H1 (cell line): ENCODE results near the gene DAO. TPM values are rescaled to one million over a fixed set of nuclear protein-coding genes. Genes with fewer than 3 reads are reported as not detected.
"Not testable (repeated sequence)": the region's sequence is repeated elsewhere in the genome, so short reads cannot be mapped to it uniquely, and the experiment has no call there.

ENCODE experiments used
- CTCF ChIA-PET: fragments of 300-600 bp; sonication (Branson Sonifier 250); formaldehyde crosslinking; loops from one replicate; lab custom pipeline; 2021; ENCODE audit not compliant: partially characterized antibody; lab: Charles Lee
- POLR2A ChIA-PET: fragments of 300-600 bp; sonication (Branson Sonifier 250); formaldehyde crosslinking; loops from one replicate; lab custom pipeline; 2021; ENCODE audit warnings: inconsistent platforms; ENCODE audit not compliant: partially characterized antibody; lab: Charles Lee
- DNase-seq, 2 experiments: peaks; one replicate each; pipeline versions ENCODE4 v3.0.0 to v3.0.0-alpha.2; 2010 to 2022; ENCODE audit warnings: low spot score in 2 of 2, low read depth in 1 of 2, mixed read lengths in 1 of 2
- FAIRE-seq: peaks from 2 replicates; lab custom pipeline; 2011; peaks lifted over from hg19 to GRCh38; lab: Jason Lieb, UNC
- H2AFZ ChIP-seq: 2 replicates; pipeline ENCODE4 v1.8.1; 2012; ENCODE audit warnings: low read length, inconsistent platforms
- H2AK5ac ChIP-seq: 2 replicates; pipeline ENCODE4 v1.6.1; 2013; ENCODE audit warnings: low read depth, low read length
- H2BK120ac ChIP-seq: replicated peaks from 2 replicates; pipeline ENCODE3; 2013; ENCODE audit warnings: low read depth, low read length, inconsistent platforms
- H2BK12ac ChIP-seq: 2 replicates; pipeline ENCODE4 v1.6.1; 2013; ENCODE audit warnings: low read depth, low read length
- H2BK15ac ChIP-seq: 2 replicates; pipeline ENCODE4 v1.6.1; 2013; ENCODE audit warnings: low read length
- H2BK20ac ChIP-seq: 2 replicates; pipeline ENCODE4 v1.6.1; 2013; ENCODE audit warnings: low read length
- H2BK5ac ChIP-seq: 2 replicates; pipeline ENCODE4 v1.6.1; 2013; ENCODE audit warnings: low read depth, low read length
- H3K14ac ChIP-seq: 2 replicates; pipeline ENCODE4 v1.6.1; 2013; ENCODE audit warnings: inconsistent platforms; ENCODE audit not compliant: insufficient read length
- H3K18ac ChIP-seq: 2 replicates; pipeline ENCODE4 v1.6.1; 2013; ENCODE audit warnings: low read length; ENCODE audit errors: extremely low read depth
- H3K23ac ChIP-seq: 2 replicates; pipeline ENCODE4 v1.6.1; 2013; ENCODE audit warnings: inconsistent platforms; ENCODE audit not compliant: insufficient read length
- H3K23me2 ChIP-seq: 2 replicates; pipeline ENCODE4 v1.6.1; 2013; ENCODE audit warnings: low read depth, low read length
- H3K27ac ChIP-seq: 2 replicates; pipeline ENCODE4 v1.6.1; 2011; ENCODE audit warnings: low read depth, low read length, inconsistent platforms
- H3K27me3 ChIP-seq, 4 experiments: replicated peaks in 1 of 4; 1 replicate in 1 of 4; 2 replicates in 3 of 4; pipeline versions ENCODE4 v1.6.1 to v1.8.1; 2011 to 2013; ENCODE audit warnings: low read length in 3 of 4, mild to moderate bottlenecking in 3 of 4, inconsistent platforms in 2 of 4, mixed read lengths in 2 of 4, moderate library complexity in 1 of 4; ENCODE audit not compliant: control insufficient read depth in 3 of 4, insufficient read depth in 3 of 4; ENCODE audit errors: extremely low read depth in 1 of 4
- H3K36me3 ChIP-seq, 4 experiments: 2 replicates each; pipeline versions ENCODE4 v1.6.1 to v1.8.1; 2011 to 2013; ENCODE audit warnings: mild to moderate bottlenecking in 4 of 4, low read length in 3 of 4, moderate library complexity in 2 of 4, control low read depth in 1 of 4, inconsistent platforms in 1 of 4; ENCODE audit not compliant: insufficient read depth in 4 of 4, control insufficient read depth in 2 of 4
- H3K4ac ChIP-seq: replicated peaks from 2 replicates; pipeline ENCODE3; 2013; ENCODE audit warnings: low read length, low read depth, mixed read lengths, inconsistent platforms; ENCODE audit not compliant: insufficient read length
- H3K4me1 ChIP-seq, 4 experiments: replicated peaks in 1 of 4; 1 replicate in 1 of 4; 2 replicates in 3 of 4; pipeline versions ENCODE4 v1.6.1 to v1.8.1; 2011 to 2013; ENCODE audit warnings: low read length in 3 of 4, inconsistent platforms in 2 of 4, mixed read lengths in 1 of 4; ENCODE audit not compliant: insufficient read depth in 4 of 4, control insufficient read depth in 3 of 4
- H3K4me2 ChIP-seq, 2 experiments: 2 replicates each; pipeline versions ENCODE4 v1.6.1 to v1.8.1; 2011 to 2013; ENCODE audit warnings: low read depth in 2 of 2, low read length in 2 of 2, control low read depth in 1 of 2, inconsistent platforms in 1 of 2, mild to moderate bottlenecking in 1 of 2; ENCODE audit not compliant: insufficient read depth in 1 of 2
- H3K4me3 ChIP-seq, 4 experiments: fragments of 200-600, 300-600 bp in 1 of 4; sonication (generic), shearing (Covaris generic), sonication (Bioruptor Twin) in 1 of 4; 2 replicates each; pipeline versions ENCODE4 v1.5.1 to v1.8.1; 2011 to 2016; ENCODE audit warnings: low read length in 4 of 4, low read depth in 3 of 4, control low read depth in 2 of 4, inconsistent platforms in 2 of 4, mild to moderate bottlenecking in 2 of 4, mixed read lengths in 1 of 4, moderate library complexity in 1 of 4; ENCODE audit not compliant: insufficient read depth in 2 of 4; ENCODE audit errors: extremely low read depth in 1 of 4
- H3K56ac ChIP-seq: replicated peaks from 2 replicates; pipeline ENCODE3; 2013; ENCODE audit warnings: low read depth, mild to moderate bottlenecking, mixed read lengths, low read length, inconsistent platforms; ENCODE audit not compliant: insufficient read length
- H3K79me1 ChIP-seq: 2 replicates; pipeline ENCODE4 v1.6.1; 2013; ENCODE audit warnings: low read depth, low read length, control low read depth
- H3K79me2 ChIP-seq, 2 experiments: 2 replicates each; pipeline versions ENCODE4 v1.6.1 to v1.8.1; 2012 to 2013; ENCODE audit warnings: low read length in 2 of 2, mild to moderate bottlenecking in 2 of 2, inconsistent platforms in 1 of 2; ENCODE audit not compliant: insufficient read depth in 2 of 2, control insufficient read depth in 1 of 2
- H3K9ac ChIP-seq, 4 experiments: replicated peaks in 1 of 4; 1 replicate in 1 of 4; 2 replicates in 3 of 4; pipeline versions ENCODE4 v1.6.1 to v1.8.1; 2011 to 2013; ENCODE audit warnings: low read depth in 3 of 4, low read length in 3 of 4, control low read depth in 2 of 4, mild to moderate bottlenecking in 2 of 4, moderate library complexity in 2 of 4, inconsistent platforms in 1 of 4; ENCODE audit errors: extremely low read depth in 1 of 4
- H3K9me3 ChIP-seq, 2 experiments: 2 replicates each; pipeline versions ENCODE4 v1.6.1 to v1.8.1; 2012 to 2013; ENCODE audit warnings: mild to moderate bottlenecking in 2 of 2, moderate library complexity in 2 of 2, control low read depth in 1 of 2, inconsistent platforms in 1 of 2, low read depth in 1 of 2, low read length in 1 of 2, mixed read lengths in 1 of 2; ENCODE audit not compliant: insufficient read depth in 2 of 2
- H4K20me1 ChIP-seq, 2 experiments: replicated peaks in 1 of 2; 2 replicates each; pipeline versions ENCODE3 to v1.8.1; 2011 to 2013; ENCODE audit warnings: inconsistent platforms in 2 of 2, low read length in 2 of 2, mild to moderate bottlenecking in 1 of 2; ENCODE audit not compliant: insufficient read depth in 2 of 2, control insufficient read depth in 1 of 2
- H4K5ac ChIP-seq: 2 replicates; pipeline ENCODE4 v1.6.1; 2013; ENCODE audit warnings: low read length, low read depth, mixed read lengths, inconsistent platforms; ENCODE audit not compliant: insufficient read length
- H4K8ac ChIP-seq: 2 replicates; pipeline ENCODE4 v1.8.0; 2013; ENCODE audit warnings: mild to moderate bottlenecking, moderate library complexity, low read length, inconsistent platforms; ENCODE audit not compliant: insufficient read depth; ENCODE audit errors: extremely low read depth
- H4K91ac ChIP-seq: replicated peaks from 2 replicates; pipeline ENCODE3; 2013; ENCODE audit warnings: low read length, mixed read lengths, inconsistent platforms; ENCODE audit not compliant: insufficient read length
- WGBS, 2 experiments: shearing (Covaris generic) in 1 of 2; methylation state at CpG; one replicate each; pipeline versions ENCODE4 v1.1.6 to v1.1.7; 2013 to 2015; ENCODE audit warnings: low lambda C conversion rate in 2 of 2, mixed read lengths in 2 of 2, inconsistent platforms in 1 of 2, low coverage in 1 of 2, missing lambda C conversion rate in 1 of 2; ENCODE audit not compliant: insufficient replicate concordance in 2 of 2, insufficient coverage in 1 of 2, insufficient read length in 1 of 2; ENCODE audit errors: extremely low coverage in 1 of 2, missing lambda C conversion rate in 1 of 2; 5-methylcytosine and 5-hydroxymethylcytosine counted together
- polyA plus RNA-seq, 7 experiments: library from polyadenylated mRNA; depleted of rRNA in 3 of 7; stranded (reverse) in 5 of 7; unstranded in 2 of 7; fragments of >200 nt in 5 of 7; fragments of 200-250 nt in 2 of 7; gene quantifications; 1 replicate in 5 of 7; 2 replicates in 1 of 7; 4 replicates in 1 of 7; pipeline versions ENCODE4 v1.2.1 to v1.2.3, GENCODE V29; 2011 to 2013; ENCODE audit warnings: missing spikeins in 2 of 7, mixed read lengths in 2 of 7
- total RNA-seq: library from RNA; stranded (reverse); fragmentation: NEBNext Ultra II Directional; extraction: Animal tissue kit (Norgen Biotek cat#: 25700); gene quantifications from 2 replicates; pipeline ENCODE4 v1.2.1, GENCODE V29; 2021

Gene DAO
- total and polyA plus RNA-seq, 2 of the 8 experiments (the other 6 are each of a cell fraction or from before 2014, with no cell fraction given) = not detected

DNA sequence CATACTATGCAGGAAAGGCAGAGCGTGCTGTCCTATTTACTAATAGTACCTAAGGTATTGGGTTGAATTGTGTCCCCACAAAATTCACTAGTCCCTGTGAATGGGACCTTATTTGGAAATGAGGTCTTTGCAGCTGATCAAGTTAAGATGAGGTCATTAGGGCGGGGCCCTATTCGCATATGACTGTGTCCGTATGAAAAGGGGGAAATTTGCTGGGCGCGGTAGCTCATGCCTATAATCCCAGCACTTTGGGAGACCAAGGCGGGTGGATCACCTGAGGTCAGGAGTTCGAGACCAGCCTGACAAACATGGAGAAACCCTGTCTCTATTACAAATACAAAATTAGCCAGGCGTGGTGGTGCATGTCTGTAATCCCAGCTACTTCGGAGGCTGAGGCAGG is 13.8 kb upstream of the DAO start:
- H4K91ac ChIP-seq, H3K36me3 ChIP-seq, H2AK5ac ChIP-seq, H3K27me3 ChIP-seq, H3K4me3 ChIP-seq, H4K8ac ChIP-seq, H3K9me3 ChIP-seq, H3K9ac ChIP-seq, H2AFZ ChIP-seq, H2BK120ac ChIP-seq, H3K23ac ChIP-seq, H3K18ac ChIP-seq, H3K79me2 ChIP-seq, H3K27ac ChIP-seq, H3K4me1 ChIP-seq, H3K4me2 ChIP-seq, H2BK12ac ChIP-seq, H3K56ac ChIP-seq, H3K23me2 ChIP-seq, H2BK20ac ChIP-seq, POLR2A ChIA-PET, H2BK15ac ChIP-seq, H4K5ac ChIP-seq, H3K79me1 ChIP-seq, DNase-seq, FAIRE-seq, H3K14ac ChIP-seq, H3K4ac ChIP-seq, H4K20me1 ChIP-seq, H2BK5ac ChIP-seq: not testable (repeated sequence)
- WGBS, 2 experiments = 91% methylated on average over 10 of the region's 10 CpGs; no CpG with 5 or more reads in 1 of the 2 experiments
- CTCF ChIA-PET = interaction anchor here (2.0 kb wide), 1 partner anchor 18 kb away, joined by 5 read pairs; no protein-coding TSS in a partner anchor
